Measurements from ENCODE around the gene TMEM114.
"Not testable (repeated sequence)": the region's sequence is repeated elsewhere in the genome, so short reads cannot be mapped to it uniquely, and the experiment has no call there.

TMEM114 gene

DNA sequence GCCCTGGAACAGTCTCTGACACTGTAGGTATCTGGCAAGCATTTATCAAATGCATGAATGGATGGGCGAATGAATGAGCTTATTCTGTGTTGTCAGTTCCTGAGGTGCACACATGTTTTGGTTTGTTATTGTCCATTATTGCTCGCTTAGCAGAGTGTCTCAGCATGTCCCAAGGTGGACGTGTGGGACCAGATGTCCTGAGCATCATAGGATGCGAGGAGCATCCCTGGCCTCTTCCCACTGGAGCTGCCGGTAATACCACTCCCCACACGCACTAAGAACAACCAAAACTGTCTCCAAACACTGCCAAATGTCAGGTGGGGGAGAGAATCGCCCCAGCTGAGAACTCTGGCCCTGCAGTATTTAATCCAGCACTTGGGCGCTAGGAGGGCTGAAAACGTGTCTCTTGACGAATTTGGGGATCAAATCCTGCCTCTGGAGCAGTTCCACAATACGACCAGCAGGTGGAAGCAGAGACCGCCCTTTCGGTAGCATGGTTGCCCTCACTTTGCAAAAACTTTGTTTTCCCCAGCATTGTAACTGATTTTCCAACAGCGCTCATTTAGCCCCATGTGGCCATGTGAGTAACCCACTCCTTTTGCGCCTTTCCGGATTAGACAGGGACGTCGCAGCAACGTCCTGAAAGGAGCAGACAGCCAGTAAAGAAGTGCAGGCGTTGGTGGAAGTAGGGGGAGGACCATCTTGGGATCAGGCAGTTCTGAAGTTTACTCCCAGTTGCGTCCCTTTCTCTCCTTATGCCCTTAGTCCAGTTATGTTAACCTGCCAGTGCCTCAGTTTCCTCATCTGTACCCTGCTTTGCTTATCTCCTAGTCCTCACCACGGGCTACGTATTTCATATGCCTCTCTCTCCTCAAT, 22.7 kb downstream of the TMEM114 start:
- no peak overlapping the region for H3K4me3 ChIP-seq (ENCODE audit: low read length)
- TF ChIP-seq, protein P1, sequence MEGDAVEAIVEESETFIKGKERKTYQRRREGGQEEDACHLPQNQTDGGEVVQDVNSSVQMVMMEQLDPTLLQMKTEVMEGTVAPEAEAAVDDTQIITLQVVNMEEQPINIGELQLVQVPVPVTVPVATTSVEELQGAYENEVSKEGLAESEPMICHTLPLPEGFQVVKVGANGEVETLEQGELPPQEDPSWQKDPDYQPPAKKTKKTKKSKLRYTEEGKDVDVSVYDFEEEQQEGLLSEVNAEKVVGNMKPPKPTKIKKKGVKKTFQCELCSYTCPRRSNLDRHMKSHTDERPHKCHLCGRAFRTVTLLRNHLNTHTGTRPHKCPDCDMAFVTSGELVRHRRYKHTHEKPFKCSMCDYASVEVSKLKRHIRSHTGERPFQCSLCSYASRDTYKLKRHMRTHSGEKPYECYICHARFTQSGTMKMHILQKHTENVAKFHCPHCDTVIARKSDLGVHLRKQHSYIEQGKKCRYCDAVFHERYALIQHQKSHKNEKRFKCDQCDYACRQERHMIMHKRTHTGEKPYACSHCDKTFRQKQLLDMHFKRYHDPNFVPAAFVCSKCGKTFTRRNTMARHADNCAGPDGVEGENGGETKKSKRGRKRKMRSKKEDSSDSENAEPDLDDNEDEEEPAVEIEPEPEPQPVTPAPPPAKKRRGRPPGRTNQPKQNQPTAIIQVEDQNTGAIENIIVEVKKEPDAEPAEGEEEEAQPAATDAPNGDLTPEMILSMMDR (conservative IDR thresholded peaks at IDR 0.05; ENCODE audit: low read length), result peak; percentile 98
- DNase-seq (ENCODE audit: low read depth), result peak; percentile 87

DNA sequence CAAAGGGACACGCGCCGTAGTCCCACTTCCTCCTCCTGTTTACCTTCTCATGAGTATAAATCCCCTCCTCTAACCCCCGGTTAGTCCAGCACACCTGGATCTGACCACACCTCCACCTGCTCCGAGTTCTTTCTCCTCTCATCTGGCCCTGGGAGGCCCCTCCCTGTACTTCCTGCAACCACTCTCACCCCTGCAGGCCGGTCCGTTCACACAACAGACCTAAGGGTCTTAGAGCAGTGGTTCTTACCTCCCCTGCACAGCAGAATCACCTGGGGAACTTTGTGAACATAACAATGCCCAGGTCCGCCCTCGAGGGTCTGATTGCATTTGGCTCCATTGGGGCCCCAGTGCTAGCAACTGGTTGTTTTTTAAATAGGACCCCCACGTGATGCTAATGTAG, 24.8 kb downstream of the TMEM114 start:
- no peak overlapping the region for H3K4me3 ChIP-seq (ENCODE audit: low read length)
- TF ChIP-seq, protein P1 (conservative IDR thresholded peaks at IDR 0.05; ENCODE audit: low read length), result no peak
- DNase-seq (ENCODE audit: low read depth), result no peak

DNA sequence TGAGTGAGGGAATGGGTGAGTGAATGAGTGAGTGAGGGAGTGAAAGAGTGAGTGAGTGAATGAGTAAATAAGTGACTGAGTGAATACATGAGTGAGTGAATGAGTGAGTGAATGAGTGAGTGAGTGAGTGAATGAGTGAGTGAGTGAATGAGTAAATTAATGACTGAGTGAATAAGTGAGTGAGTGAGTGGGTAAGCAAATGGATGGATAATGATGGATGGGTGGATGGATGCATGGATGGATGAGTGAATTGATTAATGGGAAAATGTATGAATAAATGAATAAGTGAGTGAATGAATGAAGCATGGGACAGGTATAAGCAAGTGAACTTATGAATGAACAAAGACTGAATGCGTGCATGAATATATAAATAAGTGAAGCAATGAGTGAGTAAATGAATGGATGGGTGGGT, 25.4 kb downstream of the TMEM114 start:
- DNase-seq (ENCODE audit: low read depth), result no peak
- TF ChIP-seq, protein P1 (conservative IDR thresholded peaks at IDR 0.05; ENCODE audit: low read length), result no peak
- H3K4me3 ChIP-seq (ENCODE audit: low read length), result no peak overlapping the region

DNA sequence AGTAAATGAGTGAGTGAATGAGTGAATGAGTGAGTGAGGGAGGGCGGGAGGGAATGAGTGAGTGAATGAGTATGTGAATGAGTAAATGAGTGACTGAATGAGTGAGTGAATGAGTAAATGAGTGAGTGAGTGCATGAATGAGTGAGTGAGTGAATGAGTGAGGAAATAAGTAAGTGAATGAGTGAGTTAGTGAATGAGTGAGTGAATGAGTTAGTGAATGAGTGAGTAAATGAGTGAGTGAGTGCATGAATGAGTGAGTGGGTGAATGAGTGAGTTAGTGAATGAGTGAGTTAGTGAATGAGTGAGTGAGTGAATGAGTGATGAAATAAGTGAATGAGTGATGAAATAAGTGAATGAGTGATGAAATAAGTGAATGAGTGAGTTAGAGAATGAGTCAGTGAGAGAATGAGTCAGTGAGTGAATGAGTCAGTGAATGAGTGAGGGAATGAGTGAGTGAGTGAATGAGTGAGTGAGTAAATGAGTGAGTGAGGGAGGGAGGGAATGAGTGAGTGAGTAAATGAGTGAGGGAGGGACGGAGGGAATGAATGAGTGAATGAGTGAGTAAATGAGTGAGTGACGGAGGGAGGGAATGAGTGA, 26.3 kb downstream of the TMEM114 start:
- not testable (repeated sequence) for H3K4me3 ChIP-seq (ENCODE audit: low read length); DNase-seq (ENCODE audit: low read depth)

DNA sequence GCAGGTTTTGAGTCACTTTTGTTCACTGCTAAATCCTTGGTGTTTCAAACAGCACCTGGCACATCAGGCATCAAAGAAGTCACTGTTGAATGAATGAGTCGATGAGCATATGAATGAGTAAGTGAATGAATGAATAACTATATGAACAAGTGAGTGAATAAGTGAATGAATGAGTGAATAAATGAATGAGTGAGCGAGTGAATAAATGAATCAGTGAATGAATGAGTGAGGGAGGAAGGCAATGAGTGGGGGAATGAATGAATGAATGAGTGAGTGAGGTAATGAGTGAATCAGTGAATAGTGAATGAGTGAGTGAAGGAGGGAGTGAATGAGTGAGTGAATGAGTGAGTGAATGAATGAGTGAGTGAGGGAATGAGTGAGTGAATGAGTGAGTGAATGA, 28.8 kb downstream of the TMEM114 start:
- H3K4me3 ChIP-seq (ENCODE audit: low read length), result no peak overlapping the region
- DNase-seq (ENCODE audit: low read depth), result no peak
- TF ChIP-seq, protein P1 (conservative IDR thresholded peaks at IDR 0.05; ENCODE audit: low read length), result no peak

DNA sequence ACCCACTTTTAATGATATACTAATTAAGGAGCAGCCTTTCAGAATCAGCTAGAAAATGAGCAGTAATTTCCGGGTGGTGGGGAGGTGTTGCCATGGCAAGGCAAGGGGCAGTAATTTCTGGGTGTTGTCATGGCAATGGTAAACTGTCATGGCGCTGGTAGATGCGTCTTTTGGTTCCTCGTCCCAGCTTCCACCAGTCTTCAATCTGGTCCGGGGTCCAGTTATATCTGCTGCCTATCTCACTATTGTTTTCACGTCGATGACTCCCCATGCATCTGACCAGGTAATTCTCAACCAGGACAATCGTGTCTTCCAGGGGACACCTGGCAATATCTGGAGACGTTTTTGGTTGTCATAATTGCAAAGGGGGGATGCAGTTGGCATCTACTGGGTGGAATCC, 34.9 kb downstream of the TMEM114 start:
- H3K4me3 ChIP-seq (ENCODE audit: low read length), result no peak overlapping the region
- TF ChIP-seq, protein P1 (conservative IDR thresholded peaks at IDR 0.05; ENCODE audit: low read length), result no peak
- no peak for DNase-seq (ENCODE audit: low read depth)

DNA sequence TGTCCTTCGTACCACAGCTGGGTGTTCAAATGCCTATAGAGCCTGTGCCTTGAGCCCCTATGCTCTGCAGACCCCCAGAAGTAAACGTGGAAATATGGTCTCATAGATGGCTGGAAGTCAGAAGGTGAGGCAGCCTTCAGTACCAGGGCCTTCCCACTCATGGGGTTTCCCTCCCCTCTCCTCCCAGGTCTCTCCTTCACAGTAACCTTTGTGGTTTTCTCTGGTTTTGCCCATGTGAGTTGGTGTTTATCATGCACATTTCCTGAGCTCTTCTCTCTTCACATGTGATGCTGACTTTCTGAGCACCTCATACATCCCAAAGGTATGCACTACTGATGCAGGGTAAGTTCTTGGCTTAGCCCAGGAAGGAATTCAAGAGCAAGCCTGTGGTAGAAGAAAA, 35.4 kb downstream of the TMEM114 start:
- H3K4me3 ChIP-seq (ENCODE audit: low read length), result no peak overlapping the region
- TF ChIP-seq, protein P1 (conservative IDR thresholded peaks at IDR 0.05; ENCODE audit: low read length), result no peak
- no peak for DNase-seq (ENCODE audit: low read depth)
